OCI-LY1 (cell line): Measurements from ENCODE around the gene ANKRD52.

Experiments
- CTCF ChIP-seq: fragments of 200-600 bp; sonication (generic), shearing (Covaris generic); IDR thresholded peaks from 2 replicates; pipeline ENCODE4 v1.5.1; 2017; ENCODE audit warnings: mild to moderate bottlenecking, antibody characterized with exemption, low read length, moderate library complexity, mixed read lengths
- EZH2 ChIP-seq: fragments of 200-600 bp; sonication (generic), shearing (Covaris generic); IDR thresholded peaks from 2 replicates; pipeline ENCODE4 v1.8.0; 2017; ENCODE audit warnings: borderline replicate concordance, mixed run types, mild to moderate bottlenecking, antibody characterized with exemption, low read length, moderate library complexity, mixed read lengths

GRCh38 chr12:56229916-56230431 is 28.2 kb downstream of the ANKRD52 start, which contains the start of gene SLC39A5:
- TF ChIP-seq CTCF: no peak
- TF ChIP-seq EZH2: no peak
